HCT116 (cell line): Measurements from ENCODE around the gene TTLL11. TPM values are rescaled to one million over a fixed set of nuclear protein-coding genes. Genes with fewer than 3 reads are reported as not detected.

Experiments used
- ATAC-seq: fragments of 200-7000 bp; cut with Tn5 transposase; 2 replicates; pipeline ENCODE4 v1.9.1; 2020; ENCODE audit warnings: mild to moderate bottlenecking, moderate library complexity
- BruUV-seq: library from RNA; stranded (reverse); fragments of 400-500 nt; replicated peaks from 2 replicates; lab custom pipeline; 2021; lab: Mats Ljungman, UMichigan
- CTCF ChIA-PET: fragments of 300-600 bp; sonication (Branson Sonifier 250); formaldehyde crosslinking; loops from one replicate; lab custom pipeline; 2021; ENCODE audit warnings: antibody characterized with exemption; lab: Charles Lee
- POLR2A ChIA-PET: fragments of 300-600, 350-600 bp; sonication (Branson Sonifier 250); formaldehyde crosslinking; loops from one replicate; lab custom pipeline; 2021; ENCODE audit warnings: antibody characterized with exemption; lab: Charles Lee
- RAD21 ChIA-PET, 2 experiments: fragments of 300-600 bp; sonication (Branson Sonifier 250); formaldehyde crosslinking; loops; one replicate each; lab custom pipeline; 2023; ENCODE audit warnings: low total read pairs in 2 of 2; ENCODE audit not compliant: uncharacterized antibody in 2 of 2, unreplicated experiment in 2 of 2, low non-redundant PET in 1 of 2; lab: Charles Lee
- DNase-seq: peaks from one replicate; pipeline ENCODE4 v3.0.0-alpha.2; 2010; ENCODE audit warnings: low read depth, low spot score
- H2AFZ ChIP-seq: fragments of 200-600 bp; shearing (Covaris generic), sonication (generic); 2 replicates; pipeline ENCODE4 v1.6.1; 2017; ENCODE audit warnings: low read depth, mixed run types, mixed read lengths, antibody characterized with exemption, low read length; ENCODE audit not compliant: poor library complexity, severe bottlenecking
- H3K27ac ChIP-seq: 2 replicates; pipeline ENCODE4 v1.5.1; 2012; ENCODE audit warnings: low read depth, low read length
- H3K27me3 ChIP-seq: fragments of 200-600 bp; sonication (generic); 2 replicates; pipeline ENCODE4 v1.6.1; 2016; ENCODE audit warnings: mixed run types, low read length, mixed read lengths; ENCODE audit not compliant: insufficient read depth
- H3K36me3 ChIP-seq, 2 experiments: fragments of 200-500 bp in 1 of 2; fragments of 200-600 bp in 1 of 2; sonication (Bioruptor generic) in 1 of 2; sonication (generic) in 1 of 2; 2 replicates each; pipeline versions ENCODE4 v1.5.1 to v1.6.1; 2014 to 2016; ENCODE audit warnings: low read length in 2 of 2, inconsistent platforms in 1 of 2, mixed read lengths in 1 of 2, mixed run types in 1 of 2; ENCODE audit not compliant: insufficient read depth in 2 of 2, control insufficient read depth in 1 of 2
- H3K4me1 ChIP-seq, 2 experiments: fragments of 200-600 bp in 1 of 2; sonication (generic) in 1 of 2; 2 replicates each; pipeline versions ENCODE4 v1.5.1 to v1.6.1; 2012 to 2017; ENCODE audit warnings: low read length in 2 of 2, inconsistent platforms in 1 of 2, mild to moderate bottlenecking in 1 of 2, mixed read lengths in 1 of 2, mixed run types in 1 of 2, moderate library complexity in 1 of 2; ENCODE audit not compliant: insufficient read depth in 2 of 2, control insufficient read depth in 1 of 2
- H3K4me2 ChIP-seq: fragments of 200-600 bp; sonication (generic); 2 replicates; pipeline ENCODE4 v1.6.1; 2017; ENCODE audit warnings: mixed run types, low read length, mixed read lengths
- H3K4me3 ChIP-seq, 2 experiments: fragments of 200-600 bp in 1 of 2; sonication (generic) in 1 of 2; replicated peaks in 1 of 2; 2 replicates each; pipeline ENCODE4 v1.5.1; 2011 to 2016; ENCODE audit warnings: low read length in 2 of 2, control low read depth in 1 of 2, low read depth in 1 of 2, mild to moderate bottlenecking in 1 of 2, mixed read lengths in 1 of 2, mixed run types in 1 of 2
- H3K79me2 ChIP-seq: fragments of 200-600 bp; sonication (generic); 2 replicates; pipeline ENCODE4 v1.6.1; 2017; ENCODE audit warnings: mild to moderate bottlenecking, mixed run types, low read length, moderate library complexity, mixed read lengths; ENCODE audit not compliant: insufficient read depth
- H3K9ac ChIP-seq: fragments of 200-600 bp; sonication (generic); 2 replicates; pipeline ENCODE4 v1.6.1; 2016; ENCODE audit warnings: low read length, mixed read lengths
- H3K9me2 ChIP-seq: fragments of 200-600 bp; sonication (generic), shearing (Covaris generic); 2 replicates; pipeline ENCODE4 v1.6.1; 2017; ENCODE audit warnings: mixed run types, mild to moderate bottlenecking, moderate library complexity; ENCODE audit not compliant: insufficient read depth
- H3K9me3 ChIP-seq, 2 experiments: fragments of 200-500 bp in 1 of 2; fragments of 200-600 bp in 1 of 2; sonication (Bioruptor generic) in 1 of 2; sonication (generic) in 1 of 2; 2 replicates each; pipeline ENCODE4 v1.6.1; 2014 to 2017; ENCODE audit warnings: low read length in 2 of 2, mixed read lengths in 2 of 2, inconsistent platforms in 1 of 2, low read depth in 1 of 2, mild to moderate bottlenecking in 1 of 2, mixed run types in 1 of 2, moderate library complexity in 1 of 2; ENCODE audit not compliant: control insufficient read depth in 1 of 2, insufficient read depth in 1 of 2
- H4K20me1 ChIP-seq: fragments of 200-600 bp; sonication (generic), shearing (Covaris generic); 2 replicates; pipeline ENCODE4 v1.6.1; 2017; ENCODE audit warnings: mixed run types, mild to moderate bottlenecking, moderate library complexity; ENCODE audit not compliant: insufficient read depth
- ATF3 ChIP-seq: IDR thresholded peaks from 2 replicates; pipeline ENCODE4 v1.6.1; 2012
- CBX3 ChIP-seq: IDR thresholded peaks from 2 replicates; pipeline ENCODE4 v1.6.1; 2012; ENCODE audit warnings: low read depth
- CEBPB ChIP-seq: IDR thresholded peaks from 2 replicates; pipeline ENCODE4 v1.6.1; 2012; ENCODE audit warnings: low read depth
- CTCF ChIP-seq, 3 experiments: fragments of 200-600 bp in 1 of 3; sonication (generic) in 1 of 3; IDR thresholded peaks in 2 of 3; conservative IDR thresholded peaks in 1 of 3; 2 replicates each; pipeline ENCODE4 v1.5.1; 2012 to 2017; ENCODE audit warnings: low read depth in 2 of 3, low read length in 2 of 3, antibody characterized with exemption in 1 of 3, borderline replicate concordance in 1 of 3, control low read depth in 1 of 3, mild to moderate bottlenecking in 1 of 3, mixed read lengths in 1 of 3, mixed run types in 1 of 3, moderate library complexity in 1 of 3; ENCODE audit not compliant: insufficient read depth in 1 of 3
- EGR1 ChIP-seq: IDR thresholded peaks from 2 replicates; pipeline ENCODE4 v1.6.1; 2012; ENCODE audit warnings: low read depth
- ELF1 ChIP-seq: IDR thresholded peaks from 2 replicates; pipeline ENCODE4 v1.6.1; 2012; ENCODE audit warnings: low read depth, borderline replicate concordance
- EZH2 ChIP-seq: fragments of 200-600 bp; sonication (generic); IDR thresholded peaks from 2 replicates; pipeline ENCODE4 v1.6.1; 2017; ENCODE audit warnings: antibody characterized with exemption, mixed run types
- EZH2phosphoT487 ChIP-seq: fragments of 200-600 bp; IDR thresholded peaks from 2 replicates; pipeline ENCODE4 v1.6.1; 2018; ENCODE audit warnings: antibody characterized with exemption, borderline replicate concordance
- FOSL1 ChIP-seq: IDR thresholded peaks from 2 replicates; pipeline ENCODE4 v1.6.1; 2012; ENCODE audit warnings: low read depth
- JUND ChIP-seq: IDR thresholded peaks from 2 replicates; pipeline ENCODE4 v1.6.1; 2012
- MAX ChIP-seq: IDR thresholded peaks from 2 replicates; pipeline ENCODE4 v1.6.1; 2012
- POLR2A ChIP-seq: IDR thresholded peaks from 2 replicates; pipeline ENCODE4 v1.7.0; 2011; ENCODE audit warnings: borderline replicate concordance; ENCODE audit not compliant: insufficient read depth, insufficient read length; ENCODE audit errors: extremely low read depth
- REST ChIP-seq: IDR thresholded peaks from 2 replicates; pipeline ENCODE4 v1.6.1; 2012; ENCODE audit warnings: low read depth
- SIN3A ChIP-seq: IDR thresholded peaks from 2 replicates; pipeline ENCODE4 v1.6.1; 2012; ENCODE audit warnings: low read depth
- SP1 ChIP-seq: IDR thresholded peaks from 2 replicates; pipeline ENCODE4 v1.6.1; 2012; ENCODE audit warnings: low read depth
- SRF ChIP-seq: IDR thresholded peaks from 2 replicates; pipeline ENCODE4 v1.6.1; 2012; ENCODE audit warnings: low read depth
- TCF7L2 ChIP-seq: IDR thresholded peaks from 2 replicates; pipeline ENCODE4 v1.7.0; 2011; ENCODE audit warnings: borderline replicate concordance, inconsistent platforms; ENCODE audit not compliant: insufficient read depth, insufficient read length; ENCODE audit errors: extremely low read depth
- YY1 ChIP-seq: IDR thresholded peaks from 2 replicates; pipeline ENCODE4 v1.6.1; 2011; ENCODE audit warnings: low read length, low read depth, moderate library complexity, mild to moderate bottlenecking; ENCODE audit not compliant: insufficient replicate concordance; ENCODE audit errors: extremely low read depth
- ZFX ChIP-seq: fragments of 450-650 bp; IDR thresholded peaks from 2 replicates; pipeline ENCODE4 v1.6.1; 2017
- ZNF274 ChIP-seq: fragments of 200-500 bp; sonication (Bioruptor generic); IDR thresholded peaks from 2 replicates; pipeline ENCODE4 v1.6.1; 2014; ENCODE audit warnings: mild to moderate bottlenecking, low read depth, low read length, inconsistent platforms
- intact Hi-C: fragments of 100-400 bp; cut with micrococcal nuclease; formaldehyde crosslinking; loops from 2 replicates; pipeline ENCODE4 v1.10.0; 2022
- total RNA-seq: library from RNA; stranded (reverse); gene quantifications from one replicate; pipeline ENCODE4 v1.2.1, GENCODE V29; 2021; ENCODE audit not compliant: unreplicated experiment

Gene TTLL11
- total RNA-seq, 1 experiment from 2014 or later = 2.2 TPM

GRCh38 chr9:121786543-121786948 lies 306.6 kb downstream of the TTLL11 start:
- ATAC-seq (no peak), DNase-seq (no peak)
- no peaks in the 10 kb centered on the region; a peak in 1 of 4 replicates for H3K36me3 ChIP-seq
- no peaks in the 10 kb centered on the region for H3K27me3 ChIP-seq
- RAD21 ChIA-PET = no interaction called here
- intact Hi-C loops = no loop called here
- H3K4me3 ChIP-seq = no peak overlapping the region
- H3K9me3 ChIP-seq = no peaks in the 10 kb centered on the region
- BruUV-seq = no TSS peak
- TF ChIP-seq CTCF (IDR thresholded peaks at IDR 0.05 in 2 of 3, conservative IDR thresholded peaks at IDR 0.05 in 1 of 3; ENCODE audit: borderline replicate concordance in 1 of 3, insufficient read depth in 1 of 3, low read depth in 2 of 3, low read length in 2 of 3) = no peak
- no peak for TF ChIP-seq EZH2phosphoT487
- TF ChIP-seq YY1 = no peak
- no peak for TF ChIP-seq SP1
- TF ChIP-seq JUND = no peak
- TF ChIP-seq EZH2 = no peak
- no peak for TF ChIP-seq ATF3
- TF ChIP-seq CEBPB = no peak
- no peak for TF ChIP-seq SRF
- no peak for TF ChIP-seq ZNF274
- TF ChIP-seq ZFX = no peak
- no peak for TF ChIP-seq SIN3A
- no peak for TF ChIP-seq TCF7L2
- TF ChIP-seq CBX3 = no peak
- no peak for TF ChIP-seq REST
- TF ChIP-seq POLR2A = no peak
- TF ChIP-seq MAX = no peak
- no peak for TF ChIP-seq EGR1
- no peak for TF ChIP-seq ELF1
- TF ChIP-seq FOSL1 = no peak
- H3K9me2 ChIP-seq = no peaks in the 10 kb centered on the region
- CTCF ChIA-PET = no interaction called here
- H3K9ac ChIP-seq = no peak overlapping the region
- no peak overlapping the region for H3K4me2 ChIP-seq
- no peak overlapping the region for H2AFZ ChIP-seq
- H3K79me2 ChIP-seq = no peaks in the 10 kb centered on the region
- no peaks in the 10 kb centered on the region for H3K4me1 ChIP-seq
- H3K27ac ChIP-seq = no peak overlapping the region
- POLR2A ChIA-PET = no interaction called here
- no peaks in the 10 kb centered on the region for H4K20me1 ChIP-seq
